DMS153 (cell line): ENCODE data around the gene SFPQ.
"Not testable (repeated sequence)": the region's sequence is repeated elsewhere in the genome, so short reads cannot be mapped to it uniquely, and the experiment has no call there.

Experiments
- DNase-seq: peaks from one replicate; lab custom pipeline; 2025; lab: John Stamatoyannopoulos, UW

SFPQ gene

DNA sequence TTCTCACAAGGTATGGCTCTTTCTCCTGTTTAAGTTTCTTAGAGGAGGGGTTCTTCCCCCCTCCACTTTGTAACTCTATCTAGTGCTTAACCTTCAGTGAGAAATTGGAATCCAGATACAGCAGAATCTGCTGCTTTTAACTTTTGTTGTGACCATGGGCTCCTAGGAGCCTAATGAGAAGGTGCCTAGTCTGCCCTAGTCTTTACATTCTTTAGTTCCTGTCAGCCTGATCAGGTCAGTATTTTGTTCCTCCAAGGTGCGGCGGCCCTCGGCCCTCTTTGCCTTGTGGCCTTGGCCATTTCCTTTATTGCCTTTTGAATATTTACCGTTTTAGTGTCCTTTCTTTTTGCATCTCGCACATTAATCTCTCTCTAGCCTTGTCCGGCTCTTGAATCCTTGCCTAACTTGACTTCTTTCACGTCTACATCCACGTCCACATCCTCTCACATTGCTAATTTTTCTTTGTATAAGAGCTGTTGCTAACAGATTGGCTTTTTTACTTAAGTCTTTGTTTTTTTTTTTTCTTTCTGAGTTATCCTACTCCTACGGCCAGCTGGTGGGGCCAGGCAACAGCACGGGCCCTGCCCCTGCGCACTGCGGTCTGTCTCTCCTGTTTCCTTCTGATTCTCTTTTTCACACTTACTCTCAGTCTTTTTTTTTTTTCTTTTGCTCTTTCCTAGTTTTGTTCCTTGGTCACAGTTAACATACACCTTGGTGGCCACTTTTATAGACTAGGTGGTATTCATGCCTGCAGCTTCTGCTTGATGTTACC lies 49.0 kb downstream of the SFPQ start:
- DNase-seq, result no peak

DNA sequence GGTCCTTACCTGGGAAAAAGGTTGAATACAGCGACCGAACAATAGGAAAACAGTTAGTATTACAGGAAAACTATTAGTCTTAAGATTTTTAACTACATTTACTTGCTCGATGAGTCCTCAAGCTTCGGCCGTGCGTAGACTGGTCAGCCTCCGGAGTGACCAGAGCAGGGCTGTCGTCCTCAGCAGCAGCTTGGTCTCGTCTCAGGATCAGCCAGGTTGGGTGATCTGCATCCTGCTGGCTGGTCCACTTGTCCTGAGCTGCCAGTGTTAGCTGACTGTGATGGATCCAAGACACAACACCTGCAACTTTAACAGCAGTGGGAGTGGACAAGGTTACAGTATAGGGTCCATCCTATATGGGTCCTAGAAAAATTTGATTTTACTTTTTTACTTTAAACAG lies 50.2 kb downstream of the SFPQ start:
- DNase-seq, result not testable (repeated sequence)

- not testable (repeated sequence) for DNase-seq
Measured at GRCh38 chr1:35142294-35142693, 50.7 kb downstream of the SFPQ start.

DNA sequence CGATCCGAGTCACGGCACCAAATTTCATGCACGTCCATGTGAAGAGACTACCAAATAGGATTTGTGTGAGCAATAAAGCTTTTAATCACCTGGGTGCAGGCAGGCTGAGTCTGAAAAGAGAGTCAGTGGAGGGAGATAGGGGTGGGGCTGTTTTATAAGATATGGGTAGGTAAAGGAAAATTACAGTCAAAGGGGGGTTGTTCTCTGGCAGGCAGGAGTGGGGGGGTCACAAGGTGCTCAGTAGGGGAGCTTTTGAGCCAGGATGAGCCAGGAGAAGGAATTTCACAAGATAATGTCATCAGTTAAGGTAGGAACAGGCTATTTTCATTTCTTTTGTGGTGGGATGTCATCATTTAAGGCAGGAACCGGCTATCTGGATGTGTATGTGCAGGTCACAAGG lies 55.4 kb downstream of the SFPQ start:
- DNase-seq, result not testable (repeated sequence)

- no peak for DNase-seq
Measured at GRCh38 chr1:35136780-35137179, 56.2 kb downstream of the SFPQ start.
